Measurements from ENCODE around the gene DUOX2. TPM values are rescaled to one million over a fixed set of nuclear protein-coding genes. Genes with fewer than 3 reads are reported as not detected.

Gene DUOX2
- total RNA-seq, 1 donor from 2014 or later: 20.6 TPM

- no peak for TF ChIP-seq POLR2AphosphoS5 (IDR thresholded peaks at IDR 0.05; ENCODE audit: insufficient read depth in 1 of 2, low read depth in 1 of 2)
- TF ChIP-seq CTCF (IDR thresholded peaks at IDR 0.05): no peak
- no peak for TF ChIP-seq POLR2A (IDR thresholded peaks at IDR 0.05)
- Histone ChIP-seq H3K9me3 (no peaks in the 10 kb centered on the region), H3K4me1 (no peaks in the 10 kb centered on the region), H3K27me3 (no peaks in the 10 kb centered on the region), H3K4me3 (no peak overlapping the region), H3K27ac (no peak overlapping the region), H3K36me3 (no peaks in the 10 kb centered on the region)
- intact Hi-C loops (cut with DNase I): no loop called here
- DNase-seq (ENCODE audit: extremely low spot score in 2 of 2): no peak
Observed at GRCh38 chr15:45094358-45094730, 19.6 kb downstream of the DUOX2 start.

GRCh38 chr15:45093622-45094357 is 20.2 kb downstream of the DUOX2 start:
- TF ChIP-seq POLR2A (IDR thresholded peaks at IDR 0.05): no peak
- no peak for TF ChIP-seq POLR2AphosphoS5 (IDR thresholded peaks at IDR 0.05; ENCODE audit: insufficient read depth in 1 of 2, low read depth in 1 of 2)
- no peaks in the 10 kb centered on the region for H3K27me3 ChIP-seq
- no peak overlapping the region for H3K27ac ChIP-seq
- intact Hi-C loops (cut with DNase I): no loop called here
- H3K36me3 ChIP-seq: no peaks in the 10 kb centered on the region
- no peaks in the 10 kb centered on the region for H3K4me1 ChIP-seq
- no peak for DNase-seq (ENCODE audit: extremely low spot score in 2 of 2)
- H3K9me3 ChIP-seq: no peaks in the 10 kb centered on the region
- no peak overlapping the region for H3K4me3 ChIP-seq

GRCh38 chr15:45093013-45093412 is 21.0 kb downstream of the DUOX2 start:
- Histone ChIP-seq H3K4me3 (no peak overlapping the region), H3K4me1 (no peaks in the 10 kb centered on the region), H3K27me3 (no peaks in the 10 kb centered on the region), H3K27ac (no peak overlapping the region), H3K9me3 (no peaks in the 10 kb centered on the region), H3K36me3 (no peaks in the 10 kb centered on the region)
- TF ChIP-seq POLR2AphosphoS5 (IDR thresholded peaks at IDR 0.05; ENCODE audit: insufficient read depth in 1 of 2, low read depth in 1 of 2) (no peak), CTCF (IDR thresholded peaks at IDR 0.05) (no peak), POLR2A (IDR thresholded peaks at IDR 0.05) (no peak)
- DNase-seq (ENCODE audit: extremely low spot score in 2 of 2): no peak
- intact Hi-C loops (cut with DNase I): no loop called here

GRCh38 chr15:45091576-45091975 is 22.4 kb downstream of the DUOX2 start:
- no peak overlapping the region for H3K27ac ChIP-seq
- intact Hi-C loops (cut with DNase I): no loop called here
- no peak for TF ChIP-seq CTCF (IDR thresholded peaks at IDR 0.05)
- TF ChIP-seq POLR2A (IDR thresholded peaks at IDR 0.05): no peak
- no peak for TF ChIP-seq POLR2AphosphoS5 (IDR thresholded peaks at IDR 0.05; ENCODE audit: insufficient read depth in 1 of 2, low read depth in 1 of 2)
- DNase-seq (ENCODE audit: extremely low spot score in 2 of 2): no peak
- H3K9me3 ChIP-seq: no peaks in the 10 kb centered on the region
- no peaks in the 10 kb centered on the region for H3K27me3 ChIP-seq
- no peak overlapping the region for H3K4me3 ChIP-seq
- H3K36me3 ChIP-seq: no peaks in the 10 kb centered on the region
- no peaks in the 10 kb centered on the region for H3K4me1 ChIP-seq

- Histone ChIP-seq H3K36me3 (no peaks in the 10 kb centered on the region), H3K4me3 (no peak overlapping the region), H3K27me3 (no peaks in the 10 kb centered on the region), H3K27ac (no peak overlapping the region), H3K9me3 (no peaks in the 10 kb centered on the region), H3K4me1 (no peaks in the 10 kb centered on the region)
- intact Hi-C loops (cut with DNase I): no loop called here
- TF ChIP-seq POLR2AphosphoS5 (IDR thresholded peaks at IDR 0.05; ENCODE audit: insufficient read depth in 1 of 2, low read depth in 1 of 2) (no peak), CTCF (IDR thresholded peaks at IDR 0.05) (no peak)
- no peak for DNase-seq (ENCODE audit: extremely low spot score in 2 of 2)
Observed at GRCh38 chr15:45091161-45091560, 22.8 kb downstream of the DUOX2 start.
